B cell (primary cell): ENCODE measurements around the gene CDC42. TPM values are rescaled to one million over a fixed set of nuclear protein-coding genes. Genes with fewer than 3 reads are reported as not detected.

Experiments used
- ATAC-seq: fragments of 200-7000 bp; cut with Tn5 transposase; one replicate; pipeline ENCODE4 v1.10.0; 2021; ENCODE audit warnings: low read depth, mild to moderate bottlenecking, moderate number of reproducible peaks, moderate library complexity
- CTCF ChIA-PET: fragments of 350-600 bp; sonication (Branson Sonifier 250); formaldehyde crosslinking; loops from one replicate; lab custom pipeline; 2021; ENCODE audit warnings: antibody characterized with exemption, inconsistent platforms; lab: Charles Lee
- POLR2A ChIA-PET: fragments of 350-600 bp; sonication (Branson Sonifier 250); formaldehyde crosslinking; loops from one replicate; lab custom pipeline; 2021; ENCODE audit warnings: antibody characterized with exemption; lab: Charles Lee
- DNase-seq: peaks from one replicate; pipeline ENCODE4 v3.0.0; 2013
- H2AFZ ChIP-seq: 2 replicates; pipeline ENCODE4 v1.6.1; 2012; ENCODE audit warnings: mild to moderate bottlenecking, low read depth, low read length; ENCODE audit not compliant: insufficient read depth, poor library complexity, severe bottlenecking
- H3K27ac ChIP-seq, 2 donors: 1 replicate in 1 of 2; 2 replicates in 1 of 2; pipeline ENCODE4 v1.5.1; 2012 to 2013; ENCODE audit warnings: low read length in 2 of 2, mild to moderate bottlenecking in 2 of 2, moderate library complexity in 1 of 2
- H3K27me3 ChIP-seq, 4 experiments: fragments of 200-600 bp in 1 of 4; sonication (generic) in 1 of 4; replicated peaks in 1 of 4; 1 replicate in 2 of 4; 2 replicates in 2 of 4; pipeline versions ENCODE4 v1.6.1 to v1.7.0; 2013 to 2016; ENCODE audit warnings: low read length in 3 of 4, mild to moderate bottlenecking in 2 of 4, mixed read lengths in 1 of 4, moderate library complexity in 1 of 4; ENCODE audit not compliant: insufficient read depth in 4 of 4, control insufficient read depth in 3 of 4; ENCODE audit errors: control extremely low read depth in 1 of 4
- H3K36me3 ChIP-seq, 2 experiments: replicated peaks in 1 of 2; 1 replicate in 1 of 2; 2 replicates in 1 of 2; pipeline versions ENCODE4 v1.6.1 to v1.7.1; 2013; ENCODE audit warnings: low read length in 1 of 2; ENCODE audit not compliant: insufficient read depth in 2 of 2, control insufficient read depth in 1 of 2; ENCODE audit errors: control extremely low read depth in 1 of 2, extremely low read depth in 1 of 2
- H3K4me1 ChIP-seq, 2 donors: fragments of 200-600 bp in 1 of 2; sonication (generic) in 1 of 2; 1 replicate in 1 of 2; 2 replicates in 1 of 2; pipeline versions ENCODE4 v1.5.1 to v1.6.1; 2013 to 2017; ENCODE audit warnings: low read length in 2 of 2; ENCODE audit not compliant: control insufficient read depth in 2 of 2, insufficient read depth in 2 of 2
- H3K4me2 ChIP-seq: replicated peaks from 2 replicates; pipeline ENCODE3; 2012; ENCODE audit warnings: mild to moderate bottlenecking, low read depth, low read length; ENCODE audit not compliant: poor library complexity, severe bottlenecking
- H3K4me3 ChIP-seq, 5 experiments: fragments of 200-600 bp in 1 of 5; sonication (generic) in 1 of 5; 1 replicate in 3 of 5; 2 replicates in 2 of 5; pipeline versions ENCODE4 v1.5.1 to v1.7.0; 2011 to 2016; ENCODE audit warnings: low read length in 4 of 5, mild to moderate bottlenecking in 4 of 5, low read depth in 2 of 5, control low read depth in 1 of 5, moderate library complexity in 1 of 5; ENCODE audit not compliant: insufficient read depth in 1 of 5; ENCODE audit errors: control extremely low read depth in 1 of 5, extremely low read depth in 1 of 5
- H3K79me2 ChIP-seq: fragments of 200-600 bp; sonication (generic); one replicate; pipeline ENCODE4 v1.6.0; 2016; ENCODE audit warnings: low read length; ENCODE audit not compliant: control insufficient read depth, insufficient read depth
- H3K9ac ChIP-seq: fragments of 200-600 bp; sonication (generic); 2 replicates; pipeline ENCODE4 v1.6.1; 2017; ENCODE audit warnings: mild to moderate bottlenecking, low read length, moderate library complexity
- H3K9me3 ChIP-seq, 3 donors: one replicate each; pipeline versions ENCODE4 v1.6.1 to v1.7.1; 2013; ENCODE audit warnings: low read length in 2 of 3; ENCODE audit not compliant: control insufficient read depth in 2 of 3, insufficient read depth in 1 of 3; ENCODE audit errors: control extremely low read depth in 1 of 3
- H4K20me1 ChIP-seq: 2 replicates; pipeline ENCODE4 v1.6.0; 2012; ENCODE audit warnings: mild to moderate bottlenecking, low read length; ENCODE audit not compliant: insufficient read depth, control insufficient read depth, poor library complexity, severe bottlenecking
- H3K27ac Mint-ChIP-seq: one replicate; pipeline ENCODE4 v1.8.0; 2021; ENCODE audit warnings: mixed read lengths
- H3K27me3 Mint-ChIP-seq: one replicate; pipeline ENCODE4 v1.8.0; 2021; ENCODE audit warnings: mixed read lengths
- H3K4me1 Mint-ChIP-seq: one replicate; pipeline ENCODE4 v1.8.0; 2021; ENCODE audit warnings: mixed read lengths
- H3K4me3 Mint-ChIP-seq: one replicate; pipeline ENCODE4 v1.8.0; 2021; ENCODE audit warnings: mixed read lengths
- H3K9me3 Mint-ChIP-seq: one replicate; pipeline ENCODE4 v1.8.0; 2022; ENCODE audit warnings: mixed read lengths; ENCODE audit not compliant: insufficient read depth
- CTCF ChIP-seq: fragments of 200-600 bp; IDR thresholded peaks from one replicate; pipeline ENCODE4 v1.8.0; 2022; ENCODE audit warnings: antibody characterized with exemption, mild to moderate bottlenecking
- EZH2 ChIP-seq: IDR thresholded peaks from 2 replicates; pipeline ENCODE4 v1.6.1; 2012; ENCODE audit warnings: borderline replicate concordance, low read depth, mild to moderate bottlenecking, moderate library complexity, low read length; ENCODE audit not compliant: insufficient read depth, poor library complexity, severe bottlenecking
- WGBS: methylation state at CpG from one replicate; pipeline ENCODE4 v1.1.5; 2013; ENCODE audit warnings: missing lambda C conversion rate; ENCODE audit not compliant: insufficient coverage; 5-methylcytosine and 5-hydroxymethylcytosine counted together
- intact Hi-C: fragments of 100-400 bp; cut with micrococcal nuclease; formaldehyde crosslinking; loops from one replicate; pipeline ENCODE4 v1.10.0; 2022
- polyA plus RNA-seq: library from polyadenylated mRNA; depleted of rRNA; stranded (reverse); fragments of >200 nt; gene quantifications from 2 replicates; pipeline ENCODE4 v1.2.3, GENCODE V29; 2012
- total RNA-seq, 2 donors: library from RNA; stranded (reverse); fragments of 120-200 nt in 1 of 2; gene quantifications; 1 replicate in 1 of 2; 2 replicates in 1 of 2; pipeline versions ENCODE4 v1.2.3 to v1.2.4, GENCODE V29; 2013 to 2022

CDC42 gene
- total and polyA plus RNA-seq, 2 donors (not counting 1 experiment from before 2014, with no cell fraction given), result 111 to 202 TPM

- ATAC-seq (no peak), DNase-seq (no peak)
- no peaks in the 10 kb centered on the region for H3K27me3 ChIP-seq
- H2AFZ ChIP-seq, result no peak overlapping the region
- Mint-ChIP-seq H3K27me3 (no peaks in the 10 kb centered on the region), H3K27ac (no peak overlapping the region), H3K9me3 (no peaks in the 10 kb centered on the region), H3K4me3 (no peak overlapping the region), H3K4me1 (peaks cover 24% of the 10 kb centered on the region)
- H3K4me1 ChIP-seq, result peaks cover 17 to 26% of the 10 kb centered on the region in 2 donors
- CTCF ChIA-PET, result no interaction called here
- H3K27ac ChIP-seq, result no peak overlapping the region
- POLR2A ChIA-PET, result no interaction called here
- intact Hi-C loops, result no loop called here
- peaks cover 5% of the 10 kb centered on the region for H3K79me2 ChIP-seq
- H3K4me3 ChIP-seq, result no peak overlapping the region
- no peak overlapping the region for H3K4me2 ChIP-seq
- no peaks in the 10 kb centered on the region for H3K9me3 ChIP-seq
- 94% methylated on average over 8 of the region's 8 CpGs for WGBS
- peaks cover 27% of the 10 kb centered on the region for H4K20me1 ChIP-seq
- H3K36me3 ChIP-seq, result peaks cover 0 to 11% of the 10 kb centered on the region in 2 experiments
- no peak for TF ChIP-seq CTCF
- TF ChIP-seq EZH2, result no peak
- no peak overlapping the region for H3K9ac ChIP-seq
Observed at GRCh38 chr1:22123071-22123390, 70.5 kb downstream of the CDC42 start.

GRCh38 chr1:22123901-22124404, 71.4 kb downstream of the CDC42 start:
- Mint-ChIP-seq H3K27me3 (no peaks in the 10 kb centered on the region), H3K9me3 (no peaks in the 10 kb centered on the region), H3K27ac (no peak overlapping the region), H3K4me3 (no peak overlapping the region), H3K4me1 (peaks cover 15% of the 10 kb centered on the region)
- Histone ChIP-seq H3K36me3 (peaks cover 0 to 11% of the 10 kb centered on the region in 2 experiments), H3K9me3 (no peaks in the 10 kb centered on the region), H3K4me1 (peaks cover 8 to 16% of the 10 kb centered on the region in 2 donors), H4K20me1 (peaks cover 19% of the 10 kb centered on the region), H2AFZ (no peak overlapping the region), H3K79me2 (peaks cover 5% of the 10 kb centered on the region), H3K4me3 (no peak overlapping the region), H3K27ac (no peak overlapping the region), H3K27me3 (no peaks in the 10 kb centered on the region), H3K4me2 (no peak overlapping the region), H3K9ac (no peak overlapping the region)
- 95% methylated on average over 9 of the region's 9 CpGs for WGBS
- TF ChIP-seq EZH2, result no peak
- TF ChIP-seq CTCF, result no peak
- POLR2A ChIA-PET, result no interaction called here
- ATAC-seq (no peak), DNase-seq (no peak)
- intact Hi-C loops, result no loop called here
- CTCF ChIA-PET, result interaction anchor here (1.2 kb wide), 1 partner anchor 9 kb away, joined by 3 read pairs; no protein-coding TSS in a partner anchor
